ENCODE measurements around the gene TRAT1. TPM values are rescaled to one million over a fixed set of nuclear protein-coding genes. Genes with fewer than 3 reads are reported as not detected.

Gene TRAT1, protein sequence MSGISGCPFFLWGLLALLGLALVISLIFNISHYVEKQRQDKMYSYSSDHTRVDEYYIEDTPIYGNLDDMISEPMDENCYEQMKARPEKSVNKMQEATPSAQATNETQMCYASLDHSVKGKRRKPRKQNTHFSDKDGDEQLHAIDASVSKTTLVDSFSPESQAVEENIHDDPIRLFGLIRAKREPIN
- total RNA-seq = not detected in 2 replicates
- long read RNA-seq = 0 reads

DNA sequence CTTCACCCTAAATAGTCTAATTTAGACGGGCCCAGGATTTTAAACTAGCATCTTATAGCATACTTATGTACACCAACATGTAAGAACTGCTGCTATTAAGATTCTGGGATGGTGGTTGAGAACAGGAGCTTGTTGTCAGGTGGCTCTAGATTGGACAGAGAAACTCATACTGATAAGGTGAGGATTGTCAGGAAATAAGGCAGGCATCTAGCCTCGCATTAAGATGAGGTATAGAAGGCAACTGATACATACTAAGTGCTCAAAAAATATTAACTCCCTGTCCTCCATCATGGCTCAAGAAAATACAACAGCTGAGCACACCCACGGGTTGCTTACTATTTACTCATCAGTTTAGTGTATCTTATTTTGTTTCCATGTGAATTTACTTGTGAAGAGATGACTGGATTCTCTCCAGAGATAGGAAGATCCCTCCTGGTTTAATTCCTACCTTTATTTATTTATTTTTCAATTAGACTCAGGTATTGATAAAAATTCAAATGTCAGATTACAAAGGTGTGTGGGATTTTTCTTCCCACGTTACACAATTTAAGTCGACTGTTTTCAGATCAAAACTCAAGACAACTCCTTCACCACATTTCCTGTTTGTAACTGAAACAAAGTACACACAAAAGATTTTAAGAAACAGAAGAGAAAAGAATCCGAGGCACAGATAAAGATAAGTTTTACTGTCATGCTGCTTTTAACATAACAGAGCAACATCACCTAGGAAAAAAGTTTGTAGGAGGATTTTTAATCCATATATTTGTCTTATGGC is at the start of gene TRAT1:
Gene TRAT1 (plus strand): TSS at position 664 of the 775 bp plus-strand sequence. CDS start 142 bp downstream, outside the sequence.
- Mint-ChIP-seq H3K36me3 (ENCODE audit: low read depth) (no peaks in the 10 kb centered on the region), H3K4me3 (no peak within 1 kb of the TSS), H3K27me3 (ENCODE audit: low read depth) (no peaks in the 10 kb centered on the region), H3K9me3 (no peaks in the 10 kb centered on the region), H3K27ac (ENCODE audit: unreplicated experiment) (no peak within 1 kb of the TSS), H3K4me1 (no peaks in the 10 kb centered on the region)
- TF ChIP-seq, protein P1, sequence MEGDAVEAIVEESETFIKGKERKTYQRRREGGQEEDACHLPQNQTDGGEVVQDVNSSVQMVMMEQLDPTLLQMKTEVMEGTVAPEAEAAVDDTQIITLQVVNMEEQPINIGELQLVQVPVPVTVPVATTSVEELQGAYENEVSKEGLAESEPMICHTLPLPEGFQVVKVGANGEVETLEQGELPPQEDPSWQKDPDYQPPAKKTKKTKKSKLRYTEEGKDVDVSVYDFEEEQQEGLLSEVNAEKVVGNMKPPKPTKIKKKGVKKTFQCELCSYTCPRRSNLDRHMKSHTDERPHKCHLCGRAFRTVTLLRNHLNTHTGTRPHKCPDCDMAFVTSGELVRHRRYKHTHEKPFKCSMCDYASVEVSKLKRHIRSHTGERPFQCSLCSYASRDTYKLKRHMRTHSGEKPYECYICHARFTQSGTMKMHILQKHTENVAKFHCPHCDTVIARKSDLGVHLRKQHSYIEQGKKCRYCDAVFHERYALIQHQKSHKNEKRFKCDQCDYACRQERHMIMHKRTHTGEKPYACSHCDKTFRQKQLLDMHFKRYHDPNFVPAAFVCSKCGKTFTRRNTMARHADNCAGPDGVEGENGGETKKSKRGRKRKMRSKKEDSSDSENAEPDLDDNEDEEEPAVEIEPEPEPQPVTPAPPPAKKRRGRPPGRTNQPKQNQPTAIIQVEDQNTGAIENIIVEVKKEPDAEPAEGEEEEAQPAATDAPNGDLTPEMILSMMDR (conservative IDR thresholded peaks at IDR 0.05) = no peak
- DNase-seq (ENCODE audit: low read depth, low spot score) = no peak

DNA sequence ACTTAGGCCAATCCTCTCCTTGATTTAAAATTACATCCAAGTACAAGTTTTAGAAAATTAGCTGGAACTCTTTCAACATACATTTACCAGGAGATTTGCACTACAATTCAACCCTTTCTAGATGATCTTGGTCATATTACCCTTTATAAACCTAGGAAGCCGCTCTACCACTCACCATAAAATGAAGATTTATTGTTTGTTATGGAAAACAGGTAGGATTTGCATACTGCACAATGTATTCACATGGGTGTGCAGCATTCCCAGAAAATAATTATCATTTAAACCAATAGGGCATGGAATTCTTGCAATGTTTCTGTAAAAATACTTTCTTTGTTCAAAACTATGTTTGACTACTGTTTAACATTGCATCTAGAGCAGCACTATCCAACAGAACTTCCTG is 46.9 kb upstream of the TRAT1 start:
- H3K27ac Mint-ChIP-seq (ENCODE audit: unreplicated experiment) = no peak overlapping the region

DNA sequence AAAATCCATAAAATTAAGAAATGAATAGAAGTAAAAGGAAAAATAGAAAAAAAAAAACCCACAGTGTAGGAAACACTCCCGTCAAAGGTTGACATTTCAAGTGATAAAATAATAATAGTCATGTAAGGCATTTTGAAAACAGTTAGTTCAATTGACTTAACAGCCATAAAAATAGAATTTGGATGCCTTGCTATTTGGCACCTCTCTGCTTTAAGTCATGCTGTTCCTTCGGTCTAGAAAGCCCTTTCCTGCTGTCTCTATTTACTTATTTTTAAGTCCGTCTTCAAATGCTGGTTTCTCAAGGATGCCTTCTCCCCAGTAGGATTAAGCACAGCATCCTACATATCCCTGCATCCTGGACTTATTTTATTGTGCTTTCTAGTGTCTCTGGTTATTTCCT is 43.1 kb upstream of the TRAT1 start:
- no peak for DNase-seq (ENCODE audit: low read depth, low spot score)

More for the DNA sequence above, 46.9 kb upstream of the TRAT1 start:
- Mint-ChIP-seq H3K4me1 (no peaks in the 10 kb centered on the region), H3K36me3 (ENCODE audit: low read depth) (no peaks in the 10 kb centered on the region), H3K9me3 (no peaks in the 10 kb centered on the region), H3K4me3 (no peak overlapping the region), H3K27me3 (ENCODE audit: low read depth) (no peaks in the 10 kb centered on the region)
- TF ChIP-seq, protein P1 (conservative IDR thresholded peaks at IDR 0.05) = no peak
- no peak for DNase-seq (ENCODE audit: low read depth, low spot score)

DNA sequence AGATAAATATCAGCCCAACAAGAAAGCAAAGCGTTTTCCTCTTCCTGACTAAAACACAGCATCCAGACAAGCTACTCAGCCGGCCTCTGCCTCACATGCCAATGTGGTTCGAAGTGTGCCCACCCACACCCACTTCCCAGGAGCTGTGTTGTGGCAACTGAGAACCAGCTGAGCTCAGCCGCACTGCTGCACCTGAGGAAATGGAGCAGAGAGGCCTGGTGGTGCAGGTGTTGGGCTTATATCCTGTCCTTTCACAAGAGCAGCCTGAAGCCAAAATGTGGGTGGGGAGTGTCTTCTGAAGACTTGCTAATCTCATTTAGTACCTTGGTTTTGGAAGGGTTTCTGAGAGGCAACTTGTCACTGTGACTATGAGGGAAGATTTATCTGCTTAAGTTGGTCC is 42.4 kb upstream of the TRAT1 start:
- peaks cover 3% of the 10 kb centered on the region for H3K36me3 Mint-ChIP-seq (ENCODE audit: low read depth)
- no peak for DNase-seq (ENCODE audit: low read depth, low spot score)
- H3K4me3 Mint-ChIP-seq = no peak overlapping the region
- TF ChIP-seq, protein P1 (conservative IDR thresholded peaks at IDR 0.05) = no peak
- H3K9me3 Mint-ChIP-seq = peaks cover 6% of the 10 kb centered on the region
- no peaks in the 10 kb centered on the region for H3K4me1 Mint-ChIP-seq
- no peaks in the 10 kb centered on the region for H3K27me3 Mint-ChIP-seq (ENCODE audit: low read depth)
- H3K27ac Mint-ChIP-seq (ENCODE audit: unreplicated experiment) = no peak overlapping the region

More for the DNA sequence above, 43.1 kb upstream of the TRAT1 start:
- no peaks in the 10 kb centered on the region for H3K4me1 Mint-ChIP-seq
- no peak overlapping the region for H3K4me3 Mint-ChIP-seq
- H3K27me3 Mint-ChIP-seq (ENCODE audit: low read depth) = no peaks in the 10 kb centered on the region
- TF ChIP-seq, protein P1 (conservative IDR thresholded peaks at IDR 0.05) = no peak
- H3K36me3 Mint-ChIP-seq (ENCODE audit: low read depth) = no peaks in the 10 kb centered on the region
- peaks cover 2% of the 10 kb centered on the region for H3K9me3 Mint-ChIP-seq
- no peak overlapping the region for H3K27ac Mint-ChIP-seq (ENCODE audit: unreplicated experiment)

DNA sequence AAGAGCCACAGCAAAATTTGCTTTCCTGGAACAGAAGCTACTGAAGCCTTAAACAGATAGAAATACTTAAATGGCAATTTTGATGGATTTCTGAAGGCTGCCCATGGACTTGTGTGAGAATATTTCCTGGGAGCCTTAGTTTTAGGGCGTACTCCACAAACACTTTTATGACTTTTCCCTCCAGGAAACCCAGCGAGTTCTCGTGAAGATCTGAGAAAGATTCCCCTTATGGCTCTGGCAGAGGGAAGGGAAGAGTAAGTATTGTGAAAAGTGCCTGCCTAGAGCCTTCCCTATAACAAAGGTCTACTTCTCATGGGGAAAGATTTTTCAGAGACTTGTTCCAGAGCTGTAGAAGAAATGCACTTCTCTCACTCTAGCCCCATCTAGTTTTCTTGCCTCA is 31.1 kb upstream of the TRAT1 start:
- no peak overlapping the region for H3K27ac Mint-ChIP-seq (ENCODE audit: unreplicated experiment)
- H3K36me3 Mint-ChIP-seq (ENCODE audit: low read depth) = no peaks in the 10 kb centered on the region
- DNase-seq (ENCODE audit: low read depth, low spot score) = no peak
- H3K4me3 Mint-ChIP-seq = no peak overlapping the region
- no peaks in the 10 kb centered on the region for H3K4me1 Mint-ChIP-seq
- TF ChIP-seq, protein P1 (conservative IDR thresholded peaks at IDR 0.05) = no peak
- no peaks in the 10 kb centered on the region for H3K27me3 Mint-ChIP-seq (ENCODE audit: low read depth)
- peaks cover 2% of the 10 kb centered on the region for H3K9me3 Mint-ChIP-seq
